ENCODE measurements around the gene KIF5C.

KIF5C gene

GRCh38 chr2:148949348-148949747, 74.3 kb downstream of the KIF5C start:
- Histone ChIP-seq H3K27me3 (ENCODE audit: insufficient read depth, poor library complexity, severe bottlenecking) (no peaks in the 10 kb centered on the region), H3K27ac (replicated peaks) (no peak overlapping the region), H3K4me3 (replicated peaks; ENCODE audit: insufficient read depth, low read length) (no peak overlapping the region)
- no peak for TF ChIP-seq SPI1 (IDR thresholded peaks at IDR 0.05; ENCODE audit: borderline replicate concordance, low read depth)
- TF ChIP-seq, protein P1, sequence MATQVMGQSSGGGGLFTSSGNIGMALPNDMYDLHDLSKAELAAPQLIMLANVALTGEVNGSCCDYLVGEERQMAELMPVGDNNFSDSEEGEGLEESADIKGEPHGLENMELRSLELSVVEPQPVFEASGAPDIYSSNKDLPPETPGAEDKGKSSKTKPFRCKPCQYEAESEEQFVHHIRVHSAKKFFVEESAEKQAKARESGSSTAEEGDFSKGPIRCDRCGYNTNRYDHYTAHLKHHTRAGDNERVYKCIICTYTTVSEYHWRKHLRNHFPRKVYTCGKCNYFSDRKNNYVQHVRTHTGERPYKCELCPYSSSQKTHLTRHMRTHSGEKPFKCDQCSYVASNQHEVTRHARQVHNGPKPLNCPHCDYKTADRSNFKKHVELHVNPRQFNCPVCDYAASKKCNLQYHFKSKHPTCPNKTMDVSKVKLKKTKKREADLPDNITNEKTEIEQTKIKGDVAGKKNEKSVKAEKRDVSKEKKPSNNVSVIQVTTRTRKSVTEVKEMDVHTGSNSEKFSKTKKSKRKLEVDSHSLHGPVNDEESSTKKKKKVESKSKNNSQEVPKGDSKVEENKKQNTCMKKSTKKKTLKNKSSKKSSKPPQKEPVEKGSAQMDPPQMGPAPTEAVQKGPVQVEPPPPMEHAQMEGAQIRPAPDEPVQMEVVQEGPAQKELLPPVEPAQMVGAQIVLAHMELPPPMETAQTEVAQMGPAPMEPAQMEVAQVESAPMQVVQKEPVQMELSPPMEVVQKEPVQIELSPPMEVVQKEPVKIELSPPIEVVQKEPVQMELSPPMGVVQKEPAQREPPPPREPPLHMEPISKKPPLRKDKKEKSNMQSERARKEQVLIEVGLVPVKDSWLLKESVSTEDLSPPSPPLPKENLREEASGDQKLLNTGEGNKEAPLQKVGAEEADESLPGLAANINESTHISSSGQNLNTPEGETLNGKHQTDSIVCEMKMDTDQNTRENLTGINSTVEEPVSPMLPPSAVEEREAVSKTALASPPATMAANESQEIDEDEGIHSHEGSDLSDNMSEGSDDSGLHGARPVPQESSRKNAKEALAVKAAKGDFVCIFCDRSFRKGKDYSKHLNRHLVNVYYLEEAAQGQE (IDR thresholded peaks at IDR 0.05; ENCODE audit: insufficient replicate concordance, low read depth): no peak
- no peak for TF ChIP-seq GABPA (IDR thresholded peaks at IDR 0.05; ENCODE audit: low read depth)
- DNase-seq (ENCODE audit: low read depth in 1 of 2, low spot score in 1 of 2): no peak

- Histone ChIP-seq H3K4me3 (replicated peaks; ENCODE audit: insufficient read depth, low read length) (no peak overlapping the region), H3K27me3 (ENCODE audit: insufficient read depth, poor library complexity, severe bottlenecking) (no peaks in the 10 kb centered on the region), H3K27ac (replicated peaks) (no peak overlapping the region)
- no peak for TF ChIP-seq SPI1 (IDR thresholded peaks at IDR 0.05; ENCODE audit: borderline replicate concordance, low read depth)
- no peak for TF ChIP-seq GABPA (IDR thresholded peaks at IDR 0.05; ENCODE audit: low read depth)
- TF ChIP-seq, protein P2, sequence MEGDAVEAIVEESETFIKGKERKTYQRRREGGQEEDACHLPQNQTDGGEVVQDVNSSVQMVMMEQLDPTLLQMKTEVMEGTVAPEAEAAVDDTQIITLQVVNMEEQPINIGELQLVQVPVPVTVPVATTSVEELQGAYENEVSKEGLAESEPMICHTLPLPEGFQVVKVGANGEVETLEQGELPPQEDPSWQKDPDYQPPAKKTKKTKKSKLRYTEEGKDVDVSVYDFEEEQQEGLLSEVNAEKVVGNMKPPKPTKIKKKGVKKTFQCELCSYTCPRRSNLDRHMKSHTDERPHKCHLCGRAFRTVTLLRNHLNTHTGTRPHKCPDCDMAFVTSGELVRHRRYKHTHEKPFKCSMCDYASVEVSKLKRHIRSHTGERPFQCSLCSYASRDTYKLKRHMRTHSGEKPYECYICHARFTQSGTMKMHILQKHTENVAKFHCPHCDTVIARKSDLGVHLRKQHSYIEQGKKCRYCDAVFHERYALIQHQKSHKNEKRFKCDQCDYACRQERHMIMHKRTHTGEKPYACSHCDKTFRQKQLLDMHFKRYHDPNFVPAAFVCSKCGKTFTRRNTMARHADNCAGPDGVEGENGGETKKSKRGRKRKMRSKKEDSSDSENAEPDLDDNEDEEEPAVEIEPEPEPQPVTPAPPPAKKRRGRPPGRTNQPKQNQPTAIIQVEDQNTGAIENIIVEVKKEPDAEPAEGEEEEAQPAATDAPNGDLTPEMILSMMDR (IDR thresholded peaks at IDR 0.05; ENCODE audit: insufficient read depth, low read length): no peak
- TF ChIP-seq, protein P1 (IDR thresholded peaks at IDR 0.05; ENCODE audit: insufficient replicate concordance, low read depth): no peak
- no peak for TF ChIP-seq POLR2AphosphoS5 (IDR thresholded peaks at IDR 0.05; ENCODE audit: low read depth)
- peak in 1 of 2 experiments; percentile 36 for DNase-seq (ENCODE audit: low read depth in 1 of 2, low spot score in 1 of 2)
These were observed 77.6 kb downstream of the KIF5C start for GRCh38 chr2:148952621-148953020.

DNA sequence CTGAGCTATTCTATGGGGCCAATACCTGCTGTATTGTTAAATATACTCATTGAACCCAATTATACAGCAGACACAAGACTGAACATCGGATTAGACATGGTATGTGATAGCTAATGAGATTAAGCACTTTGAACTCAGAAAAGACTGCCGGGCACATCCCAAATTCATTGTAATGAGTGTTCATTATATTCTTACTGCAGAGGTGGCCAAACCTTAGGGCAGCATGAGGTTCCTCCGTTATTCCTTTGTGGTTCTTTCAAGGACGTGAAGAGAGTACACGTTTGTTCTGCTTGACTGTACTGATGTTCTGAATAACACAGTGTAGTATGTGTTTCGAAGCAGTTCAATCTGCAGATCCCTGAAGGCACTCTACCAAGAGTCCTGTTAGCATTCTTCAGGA, 78.4 kb downstream of the KIF5C start:
- no peak overlapping the region for H3K4me3 ChIP-seq (replicated peaks; ENCODE audit: insufficient read depth, low read length)
- no peak for TF ChIP-seq SPI1 (IDR thresholded peaks at IDR 0.05; ENCODE audit: borderline replicate concordance, low read depth)
- TF ChIP-seq POLR2AphosphoS5 (IDR thresholded peaks at IDR 0.05; ENCODE audit: low read depth): no peak
- TF ChIP-seq, protein P1 (IDR thresholded peaks at IDR 0.05; ENCODE audit: insufficient replicate concordance, low read depth): no peak
- no peak for TF ChIP-seq GABPA (IDR thresholded peaks at IDR 0.05; ENCODE audit: low read depth)
- TF ChIP-seq, protein P2 (IDR thresholded peaks at IDR 0.05; ENCODE audit: insufficient read depth, low read length): no peak
- H3K27ac ChIP-seq (replicated peaks): no peak overlapping the region
- no peaks in the 10 kb centered on the region for H3K27me3 ChIP-seq (ENCODE audit: insufficient read depth, poor library complexity, severe bottlenecking)
- no peak for DNase-seq (ENCODE audit: low read depth in 1 of 2, low spot score in 1 of 2)
